Fibroblast of lung (primary cell): Measurements from ENCODE around the gene TWF2. TPM values are rescaled to one million over a fixed set of nuclear protein-coding genes. Genes with fewer than 3 reads are reported as not detected.
A peak's percentile ranks its signal among the peaks of the same experiment; 100 is the strongest.

Experiments used
- DNase-seq, 2 donors: peaks; one replicate each; pipeline versions ENCODE4 v3.0.0 to v3.0.0-alpha.2; 2010; ENCODE audit warnings: low read depth in 2 of 2
- H2AFZ ChIP-seq: 2 replicates; pipeline ENCODE4 v1.5.1; 2012; ENCODE audit warnings: low read length, control low read depth, inconsistent platforms
- H3K27ac ChIP-seq: 2 replicates; pipeline ENCODE4 v1.5.1; 2011; ENCODE audit warnings: low read length, control low read depth; ENCODE audit not compliant: insufficient read depth
- H3K27me3 ChIP-seq: 2 replicates; pipeline ENCODE4 v1.5.1; 2011; ENCODE audit warnings: mild to moderate bottlenecking, low read length; ENCODE audit not compliant: control insufficient read depth, insufficient read depth
- H3K36me3 ChIP-seq: 2 replicates; pipeline ENCODE4 v1.5.1; 2011; ENCODE audit warnings: low read length; ENCODE audit not compliant: control insufficient read depth, insufficient read depth
- H3K4me1 ChIP-seq: 2 replicates; pipeline ENCODE4 v1.5.1; 2011; ENCODE audit warnings: low read length; ENCODE audit not compliant: control insufficient read depth, insufficient read depth; ENCODE audit errors: extremely low read depth
- H3K4me2 ChIP-seq: 2 replicates; pipeline ENCODE4 v1.5.1; 2011; ENCODE audit warnings: low read length, control low read depth; ENCODE audit not compliant: insufficient read depth; ENCODE audit errors: extremely low read depth
- H3K4me3 ChIP-seq, 4 experiments: fragments of 200-600 bp in 1 of 4; sonication (generic) in 1 of 4; replicated peaks in 1 of 4; 2 replicates each; pipeline ENCODE4 v1.5.1; 2011 to 2016; ENCODE audit warnings: low read length in 4 of 4, low read depth in 3 of 4, mild to moderate bottlenecking in 3 of 4, control low read depth in 2 of 4, inconsistent platforms in 1 of 4, mixed read lengths in 1 of 4; ENCODE audit not compliant: insufficient read depth in 1 of 4; ENCODE audit errors: control extremely low read depth in 1 of 4
- H3K79me2 ChIP-seq: 2 replicates; pipeline ENCODE4 v1.5.1; 2012; ENCODE audit warnings: mild to moderate bottlenecking, low read length, inconsistent platforms; ENCODE audit not compliant: control insufficient read depth, insufficient read depth
- H3K9ac ChIP-seq: 2 replicates; pipeline ENCODE4 v1.5.1; 2011; ENCODE audit warnings: mild to moderate bottlenecking, low read length, control low read depth; ENCODE audit not compliant: insufficient read depth
- H3K9me3 ChIP-seq: 2 replicates; pipeline ENCODE4 v1.5.1; 2012; ENCODE audit warnings: low read depth, low read length; ENCODE audit not compliant: control insufficient read depth, insufficient read depth
- H4K20me1 ChIP-seq: 2 replicates; pipeline ENCODE4 v1.5.1; 2011; ENCODE audit warnings: low read length; ENCODE audit not compliant: control insufficient read depth, insufficient read depth; ENCODE audit errors: extremely low read depth
- EZH2 ChIP-seq: IDR thresholded peaks from 2 replicates; pipeline ENCODE4 v1.5.1; 2012; ENCODE audit warnings: low read length, control low read depth, mild to moderate bottlenecking; ENCODE audit errors: missing control alignments
- polyA plus RNA-seq, 2 donors: library from polyadenylated mRNA; depleted of rRNA in 1 of 2; stranded (reverse) in 1 of 2; unstranded in 1 of 2; fragments of >200 nt; gene quantifications; 2 replicates each; pipeline ENCODE4 v1.2.1, GENCODE V29; 2011 to 2012; ENCODE audit warnings: missing spikeins in 1 of 2
- total RNA-seq: library from RNA; depleted of rRNA; stranded (reverse); fragments of >200 nt; gene quantifications from 2 replicates; pipeline ENCODE4 v1.2.1, GENCODE V29; 2014
- TF ChIP-seq, protein P1 (sequence below), 2 donors: IDR thresholded peaks in 1 of 2; conservative IDR thresholded peaks in 1 of 2; 1 replicate in 1 of 2; 2 replicates in 1 of 2; pipeline ENCODE4 v1.5.1; 2011 to 2012; ENCODE audit warnings: low read length in 2 of 2, control low read depth in 1 of 2, inconsistent platforms in 1 of 2, low read depth in 1 of 2, mild to moderate bottlenecking in 1 of 2

TWF2 gene
- total and polyA plus RNA-seq, 2 donors (not counting 1 experiment from before 2014, with no cell fraction given): 67.2 to 69.9 TPM

- Histone ChIP-seq H3K4me2 (no peak overlapping the region), H3K4me3 (no peak overlapping the region), H3K9ac (no peak overlapping the region), H3K36me3 (no peaks in the 10 kb centered on the region), H2AFZ (no peak overlapping the region), H3K9me3 (no peaks in the 10 kb centered on the region), H4K20me1 (no peaks in the 10 kb centered on the region), H3K79me2 (peaks cover 15% of the 10 kb centered on the region), H3K27me3 (no peaks in the 10 kb centered on the region), H3K27ac (no peak overlapping the region), H3K4me1 (peaks cover 49% of the 10 kb centered on the region)
- DNase-seq: peak in 1 of 2 donors; percentile 87
- no peak for TF ChIP-seq EZH2
- TF ChIP-seq, protein P1, sequence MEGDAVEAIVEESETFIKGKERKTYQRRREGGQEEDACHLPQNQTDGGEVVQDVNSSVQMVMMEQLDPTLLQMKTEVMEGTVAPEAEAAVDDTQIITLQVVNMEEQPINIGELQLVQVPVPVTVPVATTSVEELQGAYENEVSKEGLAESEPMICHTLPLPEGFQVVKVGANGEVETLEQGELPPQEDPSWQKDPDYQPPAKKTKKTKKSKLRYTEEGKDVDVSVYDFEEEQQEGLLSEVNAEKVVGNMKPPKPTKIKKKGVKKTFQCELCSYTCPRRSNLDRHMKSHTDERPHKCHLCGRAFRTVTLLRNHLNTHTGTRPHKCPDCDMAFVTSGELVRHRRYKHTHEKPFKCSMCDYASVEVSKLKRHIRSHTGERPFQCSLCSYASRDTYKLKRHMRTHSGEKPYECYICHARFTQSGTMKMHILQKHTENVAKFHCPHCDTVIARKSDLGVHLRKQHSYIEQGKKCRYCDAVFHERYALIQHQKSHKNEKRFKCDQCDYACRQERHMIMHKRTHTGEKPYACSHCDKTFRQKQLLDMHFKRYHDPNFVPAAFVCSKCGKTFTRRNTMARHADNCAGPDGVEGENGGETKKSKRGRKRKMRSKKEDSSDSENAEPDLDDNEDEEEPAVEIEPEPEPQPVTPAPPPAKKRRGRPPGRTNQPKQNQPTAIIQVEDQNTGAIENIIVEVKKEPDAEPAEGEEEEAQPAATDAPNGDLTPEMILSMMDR (conservative IDR thresholded peaks at IDR 0.05 in 1 of 2, IDR thresholded peaks at IDR 0.05 in 1 of 2; ENCODE audit: low read depth in 1 of 2, low read length in 2 of 2): no peak
Observed at GRCh38 chr3:52194485-52195290, 44.3 kb downstream of the TWF2 start.

DNA sequence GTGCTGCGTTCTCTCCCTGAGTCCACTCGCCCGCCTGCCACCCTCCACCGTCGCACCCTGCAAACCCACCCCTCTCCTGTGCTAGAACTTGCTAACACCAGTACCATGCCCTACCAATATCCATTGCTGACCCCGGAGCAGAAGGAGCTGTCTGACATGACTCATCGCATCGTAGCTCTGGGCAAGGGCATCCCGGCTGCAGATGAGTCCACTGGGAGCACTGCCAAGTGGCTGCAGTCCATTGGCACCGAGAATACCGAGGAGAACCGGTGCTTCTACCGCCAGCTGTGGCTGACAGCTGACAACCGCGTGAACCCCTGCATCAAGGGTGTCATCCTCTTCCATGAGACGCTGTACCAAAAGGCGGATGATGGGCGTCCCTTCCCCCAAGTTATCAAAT is 45.9 kb downstream of the TWF2 start:
- Histone ChIP-seq H3K36me3 (no peaks in the 10 kb centered on the region), H3K27me3 (no peaks in the 10 kb centered on the region), H4K20me1 (no peaks in the 10 kb centered on the region), H3K27ac (no peak overlapping the region), H2AFZ (no peak overlapping the region), H3K4me3 (no peak overlapping the region), H3K4me1 (peaks cover 40% of the 10 kb centered on the region), H3K79me2 (peaks cover under 1% of the 10 kb centered on the region), H3K9ac (no peak overlapping the region), H3K4me2 (no peak overlapping the region), H3K9me3 (no peaks in the 10 kb centered on the region)
- TF ChIP-seq, protein P1 (conservative IDR thresholded peaks at IDR 0.05 in 1 of 2, IDR thresholded peaks at IDR 0.05 in 1 of 2; ENCODE audit: low read depth in 1 of 2, low read length in 2 of 2): no peak
- TF ChIP-seq EZH2: no peak
- peak; percentile 25 to 49 for DNase-seq

- Histone ChIP-seq H3K4me3 (no peak overlapping the region), H3K79me2 (no peaks in the 10 kb centered on the region), H2AFZ (no peak overlapping the region), H4K20me1 (no peaks in the 10 kb centered on the region), H3K27ac (no peak overlapping the region), H3K27me3 (no peaks in the 10 kb centered on the region), H3K9ac (no peak overlapping the region), H3K36me3 (no peaks in the 10 kb centered on the region), H3K4me1 (peaks cover 29% of the 10 kb centered on the region), H3K4me2 (no peak overlapping the region), H3K9me3 (no peaks in the 10 kb centered on the region)
- TF ChIP-seq, protein P1 (conservative IDR thresholded peaks at IDR 0.05 in 1 of 2, IDR thresholded peaks at IDR 0.05 in 1 of 2; ENCODE audit: low read depth in 1 of 2, low read length in 2 of 2): no peak
- no peak for TF ChIP-seq EZH2
- no peak for DNase-seq
Observed at GRCh38 chr3:52191663-52192062, 47.3 kb downstream of the TWF2 start.
